Right renal pelvis (tissue), 4 donors: ENCODE data around the gene HNF4A. TPM values are rescaled to one million over a fixed set of nuclear protein-coding genes. Genes with fewer than 3 reads are reported as not detected.

ENCODE experiments used
- DNase-seq, 4 donors: peaks; one replicate each; pipeline ENCODE4 v3.0.0-alpha.2; 2013; ENCODE audit warnings: low read depth in 4 of 4, low spot score in 3 of 4, missing footprints in 1 of 4
- polyA plus RNA-seq, 4 donors: library from polyadenylated mRNA; unstranded; fragments of 120-200 nt; gene quantifications; one replicate each; pipeline ENCODE4 v1.2.1, GENCODE V29; 2013; ENCODE audit not compliant: insufficient read length in 4 of 4

The HNF4A gene
- polyA plus RNA-seq, 4 donors: 42.5 to 54.4 (median 49.6) TPM

DNA sequence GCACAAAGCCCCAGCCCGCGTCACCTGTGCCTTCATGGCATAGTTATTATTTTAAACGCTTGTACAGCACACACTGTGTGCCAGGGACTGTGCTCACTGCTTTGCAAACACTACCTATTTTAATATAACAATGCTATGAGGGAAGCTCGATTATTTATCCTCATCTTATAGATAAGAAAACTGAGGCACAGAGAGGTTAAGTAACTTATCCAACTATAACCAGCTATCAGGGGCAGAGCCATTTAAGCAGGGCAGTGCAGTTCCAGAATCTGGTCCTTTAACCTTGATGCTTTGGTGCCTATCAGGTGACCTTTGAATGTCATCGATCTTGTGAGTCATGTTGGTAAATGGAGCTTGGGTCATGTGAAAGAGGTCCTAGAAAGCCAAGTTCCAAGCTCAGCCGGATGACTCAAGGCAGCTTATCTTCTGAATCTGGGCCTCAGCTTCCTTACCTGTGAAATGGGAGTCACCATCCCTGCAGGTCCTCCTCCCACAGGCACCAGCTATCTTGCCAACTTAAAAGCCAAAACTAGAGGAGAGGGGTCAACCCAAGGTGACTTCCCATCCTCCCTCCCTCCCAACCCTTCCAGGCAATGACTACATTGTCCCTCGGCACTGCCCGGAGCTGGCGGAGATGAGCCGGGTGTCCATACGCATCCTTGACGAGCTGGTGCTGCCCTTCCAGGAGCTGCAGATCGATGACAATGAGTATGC, 63.8 kb downstream of the HNF4A start:
- DNase-seq: no peak

DNA sequence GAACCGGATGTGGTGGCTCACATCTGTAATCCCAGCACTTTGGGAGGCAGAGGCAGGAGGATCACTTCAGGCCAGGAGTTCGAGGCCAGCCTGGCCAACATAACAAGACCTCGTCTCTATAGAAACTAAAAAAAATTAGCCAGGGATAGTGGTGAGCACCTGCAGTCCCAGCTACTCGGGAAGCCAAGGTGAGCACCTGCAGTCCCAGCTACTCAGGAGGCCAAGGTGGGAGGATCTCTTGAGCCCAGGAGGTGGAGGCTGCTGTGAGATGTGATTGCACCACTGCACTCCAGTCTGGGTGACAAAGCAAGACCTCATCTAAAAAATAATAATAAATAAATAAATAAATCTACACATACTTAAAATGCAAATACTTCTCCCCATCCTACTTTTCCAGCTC, 65.0 kb downstream of the HNF4A start:
- DNase-seq: no peak

DNA sequence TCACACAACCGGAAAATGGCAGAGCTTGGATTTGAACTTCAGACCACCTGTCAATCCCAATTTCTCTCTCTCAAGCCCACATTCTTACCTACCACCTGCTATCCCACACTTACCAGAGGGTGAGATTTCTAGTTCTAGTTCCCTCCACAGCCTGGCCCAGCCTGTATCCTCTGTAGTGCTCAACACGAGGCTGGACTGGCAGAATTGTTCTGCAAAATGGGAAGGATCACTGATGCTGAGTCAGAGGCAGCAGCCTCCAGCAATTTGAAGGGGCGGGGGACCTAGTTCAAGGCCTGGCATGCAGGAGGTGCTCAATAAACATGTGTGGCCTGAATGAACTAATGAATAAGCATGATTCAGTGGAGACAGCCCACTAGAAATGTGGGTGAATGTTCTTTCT, 66.6 kb downstream of the HNF4A start:
- no peak for DNase-seq

DNA sequence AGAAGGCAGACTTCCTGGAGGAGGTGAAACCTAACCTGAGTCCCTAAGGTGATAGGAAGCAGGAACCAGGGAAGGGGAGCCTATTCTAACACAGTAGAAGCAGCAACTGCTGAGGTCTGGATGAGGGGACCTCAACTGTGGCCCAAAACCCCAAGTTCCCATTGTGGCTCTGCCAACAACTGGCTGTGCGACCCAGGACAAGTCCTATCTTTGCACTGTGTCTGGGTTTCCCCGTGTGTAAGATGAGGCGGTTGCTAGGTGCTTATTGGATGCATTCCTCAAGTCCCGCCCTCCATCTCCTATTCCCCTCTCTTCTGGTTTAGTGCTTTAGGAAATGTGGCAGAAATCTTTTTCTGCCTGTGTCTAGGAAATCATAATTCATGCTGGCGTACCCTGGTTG, 68.0 kb downstream of the HNF4A start:
- no peak for DNase-seq

DNA sequence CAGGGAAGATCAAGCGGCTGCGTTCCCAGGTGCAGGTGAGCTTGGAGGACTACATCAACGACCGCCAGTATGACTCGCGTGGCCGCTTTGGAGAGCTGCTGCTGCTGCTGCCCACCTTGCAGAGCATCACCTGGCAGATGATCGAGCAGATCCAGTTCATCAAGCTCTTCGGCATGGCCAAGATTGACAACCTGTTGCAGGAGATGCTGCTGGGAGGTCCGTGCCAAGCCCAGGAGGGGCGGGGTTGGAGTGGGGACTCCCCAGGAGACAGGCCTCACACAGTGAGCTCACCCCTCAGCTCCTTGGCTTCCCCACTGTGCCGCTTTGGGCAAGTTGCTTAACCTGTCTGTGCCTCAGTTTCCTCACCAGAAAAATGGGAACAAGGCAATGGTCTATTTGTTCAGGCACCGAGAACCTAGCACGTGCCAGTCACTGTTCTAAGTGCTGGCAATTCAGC, 68.6 kb downstream of the HNF4A start:
- no peak for DNase-seq

DNA sequence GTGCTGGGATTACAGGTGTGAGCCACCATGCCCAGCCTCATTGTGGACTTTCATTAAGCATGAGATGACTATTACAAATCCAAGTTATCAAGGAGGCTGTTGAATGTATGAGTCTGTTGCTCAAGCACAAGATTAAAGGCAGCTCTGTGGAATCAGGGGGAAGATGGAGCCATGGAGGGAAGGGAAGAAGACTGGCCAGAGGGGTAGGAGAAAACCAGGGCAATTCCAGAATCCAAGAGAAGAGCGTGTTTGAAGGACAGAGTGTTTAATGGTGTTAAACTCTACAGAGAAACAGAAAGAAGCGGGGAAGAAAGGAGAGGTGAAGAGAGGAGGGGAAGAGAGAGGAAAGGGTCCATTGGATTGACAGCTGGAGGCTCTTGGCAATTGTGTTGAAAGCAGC, 70.4 kb downstream of the HNF4A start:
- DNase-seq: no peak

DNA sequence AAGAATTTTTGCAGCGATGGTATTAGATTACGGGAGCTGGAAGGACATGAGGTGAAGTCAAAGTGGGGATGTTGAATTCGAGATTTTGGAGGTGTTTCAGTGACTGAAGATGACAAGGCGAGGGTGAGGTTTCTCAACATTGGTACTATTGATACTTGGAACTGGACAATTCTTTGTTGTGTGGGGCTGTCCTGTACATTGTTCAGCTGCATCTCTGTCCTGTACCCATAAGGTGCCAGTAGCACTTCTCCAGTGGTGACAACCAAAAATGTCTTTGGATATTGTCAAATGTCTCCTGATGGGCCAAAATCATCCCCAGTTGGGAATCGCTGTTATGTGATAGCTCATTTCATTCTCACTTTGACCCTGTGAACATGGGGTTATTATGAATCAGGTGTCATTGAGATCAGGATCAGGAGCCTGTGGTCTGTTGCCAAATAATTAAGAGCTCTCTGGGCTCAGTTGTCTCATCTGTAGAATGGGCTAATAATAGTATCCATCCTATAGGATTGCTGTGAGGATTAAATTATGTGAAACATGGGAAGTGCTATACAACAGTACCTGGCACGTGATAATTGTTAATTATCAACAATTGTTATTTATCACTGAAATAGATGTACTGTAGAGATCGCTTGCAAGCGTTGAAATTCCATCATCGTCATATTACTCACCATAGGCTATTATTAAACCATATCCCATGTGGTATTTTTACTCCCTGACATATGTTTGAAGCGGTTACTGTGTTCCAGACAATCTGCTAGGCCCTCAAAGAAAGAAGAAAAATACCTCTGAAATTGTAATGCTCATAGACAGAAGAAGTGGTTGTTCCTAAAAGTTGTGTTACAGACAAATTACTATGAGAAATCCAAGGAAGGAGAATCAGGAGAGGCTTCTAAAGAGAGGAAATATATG, 71.6 kb downstream of the HNF4A start:
- DNase-seq: no peak

- no peak for DNase-seq
These were observed 72.3 kb downstream of the HNF4A start for GRCh38 chr20:44427804-44428173.

DNA sequence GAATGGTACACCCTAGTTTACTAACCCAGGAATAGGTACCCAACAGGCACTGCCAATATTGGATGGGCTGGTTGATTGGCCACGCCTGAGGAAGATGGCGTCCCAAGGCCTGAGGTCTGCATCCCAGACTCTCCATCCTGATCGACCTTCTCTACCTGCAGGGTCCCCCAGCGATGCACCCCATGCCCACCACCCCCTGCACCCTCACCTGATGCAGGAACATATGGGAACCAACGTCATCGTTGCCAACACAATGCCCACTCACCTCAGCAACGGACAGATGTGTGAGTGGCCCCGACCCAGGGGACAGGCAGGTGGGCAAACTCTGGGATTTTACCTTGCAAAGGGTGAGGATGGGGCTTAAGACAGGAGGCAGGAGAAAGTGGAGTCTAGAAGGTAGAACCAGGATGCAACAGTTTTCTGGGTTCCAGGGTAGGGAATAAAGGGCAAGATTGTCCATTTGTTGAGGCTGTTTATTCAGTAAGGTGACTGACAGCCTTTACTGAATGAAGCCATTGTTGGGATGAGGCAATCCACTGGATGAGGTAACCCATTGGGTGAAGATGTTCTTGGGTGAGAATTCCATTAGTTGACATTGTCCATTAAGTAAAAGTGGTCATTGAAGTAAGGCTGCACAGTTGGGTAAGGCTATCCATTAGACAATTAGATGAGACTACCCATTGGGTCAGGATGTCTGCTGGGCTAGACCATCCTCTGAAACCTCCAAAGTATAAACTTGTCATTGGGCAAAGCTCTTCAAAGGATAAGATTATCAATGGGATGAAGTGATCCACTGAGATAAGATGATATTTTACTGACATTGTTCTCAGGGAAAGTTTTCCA, 72.9 kb downstream of the HNF4A start:
- DNase-seq: no peak

DNA sequence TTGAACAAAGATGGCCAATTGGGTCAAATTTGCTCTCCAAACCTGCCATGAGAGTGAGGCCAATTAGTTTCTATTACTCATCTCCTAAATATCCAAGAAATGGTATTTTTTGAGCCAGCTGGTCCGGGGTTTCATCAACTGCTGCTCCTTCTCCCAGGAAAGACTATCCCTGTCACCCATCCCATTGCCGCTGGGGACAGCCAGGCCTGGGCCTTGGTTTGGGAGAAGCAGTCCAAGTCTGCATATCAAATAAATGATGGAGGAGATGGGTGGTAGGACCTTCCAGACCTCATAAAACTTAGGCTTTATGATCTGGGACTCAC, 73.5 kb downstream of the HNF4A start:
- no peak for DNase-seq

- no peak for DNase-seq
These were observed 74.1 kb downstream of the HNF4A start for GRCh38 chr20:44429419-44430269.

GRCh38 chr20:44430270-44431065, 75.0 kb downstream of the HNF4A start:
- no peak for DNase-seq

DNA sequence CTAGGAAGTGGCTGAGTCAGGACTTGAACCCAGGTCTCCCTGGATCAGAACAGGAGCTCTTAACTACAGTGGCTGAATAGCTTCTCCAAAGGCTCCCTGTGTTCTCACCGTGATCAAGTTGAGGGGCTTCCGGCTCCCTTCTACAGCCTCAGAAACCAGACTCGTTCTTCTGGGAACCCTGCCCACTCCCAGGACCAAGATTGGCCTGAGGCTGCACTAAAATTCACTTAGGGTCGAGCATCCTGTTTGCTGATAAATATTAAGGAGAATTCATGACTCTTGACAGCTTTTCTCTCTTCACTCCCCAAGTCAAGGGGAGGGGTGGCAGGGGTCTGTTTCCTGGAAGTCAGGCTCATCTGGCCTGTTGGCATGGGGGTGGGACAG, 75.6 kb downstream of the HNF4A start:
- no peak for DNase-seq

- DNase-seq: no peak
These were observed 76.2 kb downstream of the HNF4A start for GRCh38 chr20:44431502-44432234.

DNA sequence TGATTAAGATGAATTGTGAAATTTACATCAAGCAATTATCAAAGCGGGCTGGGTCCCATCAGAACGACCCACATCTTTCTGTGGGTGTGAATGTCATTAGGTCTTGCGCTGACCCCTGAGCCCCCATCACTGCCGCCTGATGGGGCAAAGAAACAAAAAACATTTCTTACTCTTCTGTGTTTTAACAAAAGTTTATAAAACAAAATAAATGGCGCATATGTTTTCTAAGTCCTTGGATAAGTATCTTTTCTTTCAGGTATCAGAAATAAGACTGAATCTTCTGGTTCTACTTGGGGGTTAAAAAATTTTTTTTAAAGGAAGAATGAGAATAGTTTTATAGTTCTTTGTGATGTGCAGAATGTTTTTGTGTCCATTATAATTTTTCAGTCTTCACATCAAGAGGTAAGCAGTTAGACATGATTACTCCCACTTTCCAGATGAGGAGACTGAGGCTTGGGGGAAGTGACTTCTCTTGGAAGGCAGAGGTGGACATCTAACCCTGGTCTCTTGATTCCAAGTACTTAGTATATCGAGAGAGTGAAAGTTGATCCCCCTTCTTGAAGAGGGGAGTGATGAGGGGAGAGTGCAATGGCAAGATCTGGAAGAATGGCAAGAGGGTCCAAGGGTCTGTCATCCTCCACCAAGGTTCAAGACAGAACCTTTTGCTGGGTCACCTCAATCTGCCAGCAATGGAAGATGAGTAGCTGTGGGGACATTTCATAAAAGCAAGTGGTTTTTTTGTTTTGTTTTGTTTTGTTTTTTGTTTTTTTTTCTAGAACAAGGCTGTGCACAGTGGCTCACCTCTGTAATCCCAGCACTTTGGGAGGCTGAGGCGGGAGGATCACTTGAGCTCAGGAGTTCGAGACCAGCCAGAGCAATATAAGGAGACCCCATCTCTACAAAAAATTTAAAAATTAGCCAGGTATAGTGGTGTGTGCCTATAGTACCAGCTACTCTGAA, 77.4 kb downstream of the HNF4A start:
- DNase-seq: no peak

- peak in 1 of 4 donors; percentile 20 for DNase-seq
These were observed 78.4 kb downstream of the HNF4A start for GRCh38 chr20:44433751-44434538.
